ENCODE data around the gene GRIN2D. TPM values are rescaled to one million over a fixed set of nuclear protein-coding genes. Genes with fewer than 3 reads are reported as not detected.
"Not testable (repeated sequence)": the region's sequence is repeated elsewhere in the genome, so short reads cannot be mapped to it uniquely, and the experiment has no call there.

GRIN2D gene
- total RNA-seq, 1 donor from 2014 or later: 0.40 TPM

DNA sequence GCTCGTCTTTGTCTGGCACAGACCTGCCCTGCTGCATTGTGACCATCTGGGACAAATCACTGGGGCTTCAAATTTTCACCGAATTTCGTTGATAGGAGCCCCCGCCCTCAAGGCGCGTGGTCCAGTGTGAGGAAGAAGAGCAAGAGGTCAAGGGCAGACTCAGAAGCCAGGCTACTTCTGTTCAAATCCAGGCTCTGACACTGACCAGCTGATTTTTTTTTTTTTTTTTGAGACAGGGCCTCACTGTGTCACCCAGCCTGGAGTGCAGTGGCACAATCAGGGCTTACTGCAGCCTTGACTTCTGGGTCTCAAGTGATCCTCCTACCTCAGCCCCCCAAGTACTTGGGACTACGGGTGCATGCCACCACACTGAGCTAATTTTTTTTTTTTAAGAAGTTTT is 22.1 kb upstream of the GRIN2D start:
- no peak for DNase-seq (ENCODE audit: low read depth, low spot score)

GRCh38 chr19:48371771-48372170 is 21.7 kb upstream of the GRIN2D start:
- not testable (repeated sequence) for DNase-seq (ENCODE audit: low read depth, low spot score)

- DNase-seq (ENCODE audit: low read depth, low spot score): no peak
These were observed 20.6 kb upstream of the GRIN2D start for GRCh38 chr19:48372904-48373303.

GRCh38 chr19:48373567-48373966 is 19.9 kb upstream of the GRIN2D start:
- no peak for DNase-seq (ENCODE audit: low read depth, low spot score)

GRCh38 chr19:48378194-48378570 is 15.3 kb upstream of the GRIN2D start:
- no peak for DNase-seq (ENCODE audit: low read depth, low spot score)

GRCh38 chr19:48379058-48379457 is 14.4 kb upstream of the GRIN2D start:
- no peak for DNase-seq (ENCODE audit: low read depth, low spot score)

GRCh38 chr19:48381178-48381950 is 12.1 kb upstream of the GRIN2D start:
- no peak for DNase-seq (ENCODE audit: low read depth, low spot score)

- DNase-seq (ENCODE audit: low read depth, low spot score): no peak
These were observed 11.2 kb upstream of the GRIN2D start for GRCh38 chr19:48382286-48382685.

- no peak for DNase-seq (ENCODE audit: low read depth, low spot score)
These were observed 7.9 kb upstream of the GRIN2D start for GRCh38 chr19:48385461-48386087.

DNA sequence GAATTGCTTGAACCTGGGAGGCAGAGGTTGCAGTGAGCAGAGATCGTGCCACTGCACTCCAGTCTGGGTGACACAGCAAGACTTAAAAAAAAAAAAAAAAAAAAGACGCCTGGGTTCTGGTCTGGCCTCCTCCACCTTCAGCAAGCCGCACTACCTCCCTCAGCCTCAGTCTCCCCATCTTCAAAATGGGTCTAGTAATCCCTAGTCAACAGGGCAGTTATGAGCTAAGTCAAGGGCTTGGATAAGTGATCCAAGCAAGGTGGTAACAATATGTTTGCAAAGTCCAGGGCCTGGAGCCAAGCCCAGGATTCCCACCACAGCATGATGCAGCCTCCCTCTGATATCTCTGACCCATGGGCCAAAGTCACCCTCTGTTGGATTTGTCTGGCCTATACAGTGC is 6.5 kb upstream of the GRIN2D start:
- DNase-seq (ENCODE audit: low read depth, low spot score): no peak

DNA sequence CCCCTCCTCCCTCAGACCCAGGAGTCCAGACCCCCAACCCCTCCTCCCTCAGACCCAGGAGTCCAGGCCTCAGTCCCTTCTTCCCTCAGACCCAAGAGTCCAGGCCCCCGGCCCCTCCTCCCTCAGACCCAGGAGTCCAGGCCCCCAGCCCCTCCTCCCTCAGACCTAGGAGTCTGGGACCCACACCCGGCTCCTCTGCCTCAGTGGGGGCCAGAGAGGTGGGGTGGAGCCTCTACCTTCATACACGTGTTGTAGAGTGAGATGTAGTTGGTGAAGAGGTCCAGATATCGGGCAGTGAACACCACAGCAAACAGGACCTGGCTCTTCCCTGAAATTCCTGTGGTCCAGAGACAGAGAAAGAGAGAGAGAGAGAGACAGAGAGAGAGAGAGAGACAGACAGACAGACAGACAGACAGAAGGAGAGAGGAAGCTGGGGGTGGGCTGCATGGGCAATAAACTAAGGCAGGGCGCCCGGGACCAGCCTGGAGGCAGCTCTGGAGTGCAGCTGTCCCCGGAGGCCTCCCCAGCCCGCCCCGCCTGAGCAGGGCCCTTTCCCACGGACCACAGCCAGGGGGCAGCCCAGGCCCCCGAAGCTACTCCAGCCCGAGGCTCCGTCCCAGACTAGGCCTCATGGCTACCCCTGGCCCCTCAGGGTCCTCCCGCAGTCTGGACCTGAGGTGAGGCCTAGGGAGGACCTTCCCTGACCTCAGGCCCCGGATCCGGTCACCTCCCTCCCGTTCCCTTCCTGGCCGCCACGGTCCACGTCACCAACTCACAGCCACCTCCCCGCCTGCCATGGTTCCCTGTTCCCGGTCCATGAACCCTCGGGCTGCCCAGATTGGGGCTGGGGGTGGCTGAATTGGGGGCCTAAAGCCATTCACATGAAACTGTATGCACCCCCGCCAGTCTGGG is 3.0 kb upstream of the GRIN2D start:
- no peak for DNase-seq (ENCODE audit: low read depth, low spot score)

- DNase-seq (ENCODE audit: low read depth, low spot score): no peak
These were observed 2.1 kb upstream of the GRIN2D start, which contains the start of gene KDELR1 for GRCh38 chr19:48391100-48392005. KDELR1 (minus strand) TSS chr19:48391551; CDS start chr19:48391358, 193 bp downstream.

- not testable (repeated sequence) for DNase-seq (ENCODE audit: low read depth, low spot score)
These were observed 1.5 kb upstream of the GRIN2D start for GRCh38 chr19:48392006-48392344.

DNA sequence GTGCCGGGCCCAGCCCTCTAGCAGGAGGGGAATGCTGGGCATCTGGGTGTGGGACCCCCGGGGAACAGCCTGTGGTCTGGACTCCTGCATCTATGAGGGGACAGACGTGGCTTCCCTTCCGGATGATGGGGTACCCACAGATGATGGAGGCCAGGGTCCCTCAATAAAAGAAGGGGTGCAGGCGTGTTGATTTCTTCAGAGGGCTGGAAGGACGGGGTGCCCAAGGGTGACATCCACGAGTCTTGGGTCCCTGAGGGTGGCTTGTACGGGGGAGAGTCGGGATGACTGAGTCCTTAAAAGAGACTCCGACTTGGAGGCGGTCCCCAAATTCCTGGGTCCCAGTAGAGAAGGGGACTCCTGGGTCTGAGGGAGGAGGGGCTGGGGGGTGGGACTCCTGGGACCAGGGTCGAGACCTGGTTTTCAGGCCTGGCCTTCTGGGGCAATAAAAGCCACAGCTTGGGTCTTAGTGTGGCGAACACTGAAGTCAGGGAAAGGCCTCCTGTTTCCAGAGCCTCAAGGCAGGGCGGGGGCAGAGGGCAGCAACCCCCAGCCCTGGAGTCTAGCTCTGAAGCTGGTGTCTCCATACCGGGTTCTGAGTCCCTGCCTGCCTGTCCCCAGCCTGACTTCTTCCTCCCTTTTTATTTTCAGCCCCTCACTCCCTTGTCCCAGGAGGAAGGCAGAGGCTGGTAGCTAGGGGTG is 459 bp upstream of the GRIN2D start:
- DNase-seq (ENCODE audit: low read depth, low spot score): no peak

- no peak for DNase-seq (ENCODE audit: low read depth, low spot score)
These were observed 1.1 kb downstream of the GRIN2D start for GRCh38 chr19:48394331-48395169.

DNA sequence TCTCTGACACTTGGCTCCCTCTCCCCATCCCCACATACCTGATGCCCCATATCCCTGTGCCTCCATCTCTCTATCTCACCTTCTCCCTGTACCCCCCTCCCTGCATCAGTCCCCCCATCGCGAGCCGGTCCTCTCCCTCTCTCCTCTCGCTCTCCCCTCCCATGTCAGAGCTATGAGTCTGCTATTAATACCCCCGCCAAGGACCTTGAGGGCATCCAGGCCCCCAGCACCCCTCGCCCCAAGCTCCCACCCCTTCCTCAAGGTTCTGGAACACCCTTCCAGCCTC is 1.6 kb downstream of the GRIN2D start:
- no peak for DNase-seq (ENCODE audit: low read depth, low spot score)

DNA sequence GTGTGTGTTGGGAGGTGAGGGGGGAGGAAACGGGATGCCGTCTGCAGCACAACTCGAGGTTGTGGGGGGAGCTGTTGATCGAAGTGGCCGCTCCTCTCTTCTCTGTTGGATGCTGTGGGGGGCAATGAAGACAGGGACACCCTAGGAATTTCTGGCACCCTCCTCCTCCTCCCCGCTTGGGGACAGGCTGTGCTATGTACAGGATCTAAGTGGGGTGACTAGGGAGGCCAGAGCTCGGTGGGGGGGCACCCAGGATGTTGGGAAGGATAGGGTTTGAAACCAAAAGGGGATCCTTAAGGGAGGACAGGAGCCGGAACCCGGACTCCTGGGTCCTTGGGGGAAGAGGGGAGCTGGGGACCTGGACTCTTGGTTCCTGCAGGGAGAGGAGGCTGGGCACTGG is 2.0 kb downstream of the GRIN2D start:
- no peak for DNase-seq (ENCODE audit: low read depth, low spot score)

DNA sequence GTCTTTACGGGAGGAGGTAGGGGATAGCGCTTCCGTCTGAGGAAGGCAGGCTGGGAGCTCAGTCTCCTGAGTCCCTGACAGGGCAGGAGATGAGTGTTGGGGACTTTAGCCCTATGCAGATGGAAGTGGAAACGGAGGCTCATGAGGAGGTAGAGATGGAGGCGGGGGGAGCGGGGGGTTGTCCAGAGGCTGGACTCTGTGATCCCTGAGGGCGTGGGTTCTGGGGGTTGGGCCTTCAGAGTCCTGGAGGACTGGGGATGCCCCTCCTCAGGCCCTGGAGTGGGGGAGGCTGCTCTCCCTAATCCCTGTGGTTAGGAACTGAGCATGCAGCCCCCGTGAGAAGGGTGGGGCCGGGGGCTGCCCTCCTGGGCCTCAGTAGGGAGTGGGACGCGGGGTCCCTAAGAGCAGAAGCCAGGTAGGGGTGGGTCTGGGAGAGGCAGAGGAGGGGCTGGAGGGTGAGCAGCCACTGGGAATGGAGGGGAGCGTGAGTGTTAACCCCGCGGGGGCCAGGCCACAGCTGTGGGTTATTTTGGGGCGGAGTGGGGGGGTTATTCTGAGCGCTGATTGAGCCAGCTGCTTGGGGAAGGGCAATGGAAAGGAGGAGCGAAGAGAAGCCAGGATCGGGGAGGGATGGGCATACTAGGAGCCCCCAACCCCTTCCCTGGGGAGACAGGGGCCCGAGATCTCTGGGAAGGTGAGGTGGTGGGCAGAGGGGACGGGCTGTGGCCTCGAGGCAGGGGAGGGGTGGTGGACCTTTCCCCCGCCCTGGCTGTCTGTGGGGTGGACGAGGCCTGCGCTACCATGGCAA is 2.8 kb downstream of the GRIN2D start:
- DNase-seq (ENCODE audit: low read depth, low spot score): no peak

- DNase-seq (ENCODE audit: low read depth, low spot score): no peak
These were observed 3.3 kb downstream of the GRIN2D start for GRCh38 chr19:48396824-48397176.

Measured in pulmonary artery endothelial cell (primary cell).